H1 (cell line): ENCODE data around the gene NFIA. TPM values are rescaled to one million over a fixed set of nuclear protein-coding genes. Genes with fewer than 3 reads are reported as not detected.

Experiments
- CTCF ChIA-PET: fragments of 300-600 bp; sonication (Branson Sonifier 250); formaldehyde crosslinking; loops from one replicate; lab custom pipeline; 2021; ENCODE audit not compliant: partially characterized antibody; lab: Charles Lee
- POLR2A ChIA-PET: fragments of 300-600 bp; sonication (Branson Sonifier 250); formaldehyde crosslinking; loops from one replicate; lab custom pipeline; 2021; ENCODE audit warnings: inconsistent platforms; ENCODE audit not compliant: partially characterized antibody; lab: Charles Lee
- DNase-seq, 2 experiments: peaks; one replicate each; pipeline versions ENCODE4 v3.0.0 to v3.0.0-alpha.2; 2010 to 2022; ENCODE audit warnings: low spot score in 2 of 2, low read depth in 1 of 2, mixed read lengths in 1 of 2
- FAIRE-seq: peaks from 2 replicates; lab custom pipeline; 2011; peaks lifted over from hg19 to GRCh38; lab: Jason Lieb, UNC
- H2AFZ ChIP-seq: 2 replicates; pipeline ENCODE4 v1.8.1; 2012; ENCODE audit warnings: low read length, inconsistent platforms
- H2AK5ac ChIP-seq: 2 replicates; pipeline ENCODE4 v1.6.1; 2013; ENCODE audit warnings: low read depth, low read length
- H2BK120ac ChIP-seq: replicated peaks from 2 replicates; pipeline ENCODE3; 2013; ENCODE audit warnings: low read depth, low read length, inconsistent platforms
- H2BK12ac ChIP-seq: 2 replicates; pipeline ENCODE4 v1.6.1; 2013; ENCODE audit warnings: low read depth, low read length
- H2BK15ac ChIP-seq: 2 replicates; pipeline ENCODE4 v1.6.1; 2013; ENCODE audit warnings: low read length
- H2BK20ac ChIP-seq: 2 replicates; pipeline ENCODE4 v1.6.1; 2013; ENCODE audit warnings: low read length
- H2BK5ac ChIP-seq: 2 replicates; pipeline ENCODE4 v1.6.1; 2013; ENCODE audit warnings: low read depth, low read length
- H3K14ac ChIP-seq: 2 replicates; pipeline ENCODE4 v1.6.1; 2013; ENCODE audit warnings: inconsistent platforms; ENCODE audit not compliant: insufficient read length
- H3K18ac ChIP-seq: 2 replicates; pipeline ENCODE4 v1.6.1; 2013; ENCODE audit warnings: low read length; ENCODE audit errors: extremely low read depth
- H3K23ac ChIP-seq: 2 replicates; pipeline ENCODE4 v1.6.1; 2013; ENCODE audit warnings: inconsistent platforms; ENCODE audit not compliant: insufficient read length
- H3K23me2 ChIP-seq: 2 replicates; pipeline ENCODE4 v1.6.1; 2013; ENCODE audit warnings: low read depth, low read length
- H3K27ac ChIP-seq: 2 replicates; pipeline ENCODE4 v1.6.1; 2011; ENCODE audit warnings: low read depth, low read length, inconsistent platforms
- H3K27me3 ChIP-seq, 4 experiments: replicated peaks in 1 of 4; 1 replicate in 1 of 4; 2 replicates in 3 of 4; pipeline versions ENCODE4 v1.6.1 to v1.8.1; 2011 to 2013; ENCODE audit warnings: low read length in 3 of 4, mild to moderate bottlenecking in 3 of 4, inconsistent platforms in 2 of 4, mixed read lengths in 2 of 4, moderate library complexity in 1 of 4; ENCODE audit not compliant: control insufficient read depth in 3 of 4, insufficient read depth in 3 of 4; ENCODE audit errors: extremely low read depth in 1 of 4
- H3K36me3 ChIP-seq, 4 experiments: 2 replicates each; pipeline versions ENCODE4 v1.6.1 to v1.8.1; 2011 to 2013; ENCODE audit warnings: mild to moderate bottlenecking in 4 of 4, low read length in 3 of 4, moderate library complexity in 2 of 4, control low read depth in 1 of 4, inconsistent platforms in 1 of 4; ENCODE audit not compliant: insufficient read depth in 4 of 4, control insufficient read depth in 2 of 4
- H3K4ac ChIP-seq: replicated peaks from 2 replicates; pipeline ENCODE3; 2013; ENCODE audit warnings: low read length, low read depth, mixed read lengths, inconsistent platforms; ENCODE audit not compliant: insufficient read length
- H3K4me1 ChIP-seq, 4 experiments: replicated peaks in 1 of 4; 1 replicate in 1 of 4; 2 replicates in 3 of 4; pipeline versions ENCODE4 v1.6.1 to v1.8.1; 2011 to 2013; ENCODE audit warnings: low read length in 3 of 4, inconsistent platforms in 2 of 4, mixed read lengths in 1 of 4; ENCODE audit not compliant: insufficient read depth in 4 of 4, control insufficient read depth in 3 of 4
- H3K4me2 ChIP-seq, 2 experiments: 2 replicates each; pipeline versions ENCODE4 v1.6.1 to v1.8.1; 2011 to 2013; ENCODE audit warnings: low read depth in 2 of 2, low read length in 2 of 2, control low read depth in 1 of 2, inconsistent platforms in 1 of 2, mild to moderate bottlenecking in 1 of 2; ENCODE audit not compliant: insufficient read depth in 1 of 2
- H3K4me3 ChIP-seq, 4 experiments: fragments of 200-600, 300-600 bp in 1 of 4; sonication (generic), shearing (Covaris generic), sonication (Bioruptor Twin) in 1 of 4; 2 replicates each; pipeline versions ENCODE4 v1.5.1 to v1.8.1; 2011 to 2016; ENCODE audit warnings: low read length in 4 of 4, low read depth in 3 of 4, control low read depth in 2 of 4, inconsistent platforms in 2 of 4, mild to moderate bottlenecking in 2 of 4, mixed read lengths in 1 of 4, moderate library complexity in 1 of 4; ENCODE audit not compliant: insufficient read depth in 2 of 4; ENCODE audit errors: extremely low read depth in 1 of 4
- H3K56ac ChIP-seq: replicated peaks from 2 replicates; pipeline ENCODE3; 2013; ENCODE audit warnings: low read depth, mild to moderate bottlenecking, mixed read lengths, low read length, inconsistent platforms; ENCODE audit not compliant: insufficient read length
- H3K79me1 ChIP-seq: 2 replicates; pipeline ENCODE4 v1.6.1; 2013; ENCODE audit warnings: low read depth, low read length, control low read depth
- H3K79me2 ChIP-seq, 2 experiments: 2 replicates each; pipeline versions ENCODE4 v1.6.1 to v1.8.1; 2012 to 2013; ENCODE audit warnings: low read length in 2 of 2, mild to moderate bottlenecking in 2 of 2, inconsistent platforms in 1 of 2; ENCODE audit not compliant: insufficient read depth in 2 of 2, control insufficient read depth in 1 of 2
- H3K9ac ChIP-seq, 4 experiments: replicated peaks in 1 of 4; 1 replicate in 1 of 4; 2 replicates in 3 of 4; pipeline versions ENCODE4 v1.6.1 to v1.8.1; 2011 to 2013; ENCODE audit warnings: low read depth in 3 of 4, low read length in 3 of 4, control low read depth in 2 of 4, mild to moderate bottlenecking in 2 of 4, moderate library complexity in 2 of 4, inconsistent platforms in 1 of 4; ENCODE audit errors: extremely low read depth in 1 of 4
- H3K9me3 ChIP-seq, 2 experiments: 2 replicates each; pipeline versions ENCODE4 v1.6.1 to v1.8.1; 2012 to 2013; ENCODE audit warnings: mild to moderate bottlenecking in 2 of 2, moderate library complexity in 2 of 2, control low read depth in 1 of 2, inconsistent platforms in 1 of 2, low read depth in 1 of 2, low read length in 1 of 2, mixed read lengths in 1 of 2; ENCODE audit not compliant: insufficient read depth in 2 of 2
- H4K20me1 ChIP-seq, 2 experiments: replicated peaks in 1 of 2; 2 replicates each; pipeline versions ENCODE3 to v1.8.1; 2011 to 2013; ENCODE audit warnings: inconsistent platforms in 2 of 2, low read length in 2 of 2, mild to moderate bottlenecking in 1 of 2; ENCODE audit not compliant: insufficient read depth in 2 of 2, control insufficient read depth in 1 of 2
- H4K5ac ChIP-seq: 2 replicates; pipeline ENCODE4 v1.6.1; 2013; ENCODE audit warnings: low read length, low read depth, mixed read lengths, inconsistent platforms; ENCODE audit not compliant: insufficient read length
- H4K8ac ChIP-seq: 2 replicates; pipeline ENCODE4 v1.8.0; 2013; ENCODE audit warnings: mild to moderate bottlenecking, moderate library complexity, low read length, inconsistent platforms; ENCODE audit not compliant: insufficient read depth; ENCODE audit errors: extremely low read depth
- H4K91ac ChIP-seq: replicated peaks from 2 replicates; pipeline ENCODE3; 2013; ENCODE audit warnings: low read length, mixed read lengths, inconsistent platforms; ENCODE audit not compliant: insufficient read length
- GTF2F1 ChIP-seq: IDR thresholded peaks from 2 replicates; pipeline ENCODE4 v1.6.1; 2012; ENCODE audit warnings: low read depth, low read length, improper control_type of control experiment, borderline replicate concordance
- HDAC2 ChIP-seq, 2 experiments: fragments of 300-600 bp in 1 of 2; sonication (generic) in 1 of 2; IDR thresholded peaks; 2 replicates each; pipeline ENCODE4 v1.6.1; 2011 to 2012; ENCODE audit warnings: low read depth in 2 of 2, low read length in 2 of 2, mild to moderate bottlenecking in 2 of 2, moderate library complexity in 2 of 2, borderline replicate concordance in 1 of 2, inconsistent platforms in 1 of 2
- HDAC6 ChIP-seq: IDR thresholded peaks from one replicate; pipeline ENCODE4 v1.7.1; 2012; ENCODE audit warnings: low read depth, mild to moderate bottlenecking, inconsistent platforms, low read length, moderate library complexity
- JUN ChIP-seq: IDR thresholded peaks from 2 replicates; pipeline ENCODE4 v1.6.1; 2011; ENCODE audit warnings: low read depth, mild to moderate bottlenecking, improper control_type of control experiment, low read length
- POLR2A ChIP-seq, 2 experiments: IDR thresholded peaks; 1 replicate in 1 of 2; 2 replicates in 1 of 2; pipeline ENCODE4 v1.6.1; 2011; ENCODE audit warnings: low read depth in 2 of 2, low read length in 2 of 2, mild to moderate bottlenecking in 2 of 2; ENCODE audit errors: control extremely low read depth in 1 of 2
- POU5F1 ChIP-seq: IDR thresholded peaks from 2 replicates; pipeline ENCODE4 v1.6.1; 2011; ENCODE audit warnings: low read depth, mild to moderate bottlenecking, low read length, moderate library complexity
- SAP30 ChIP-seq: fragments of 300-600 bp; sonication (generic); IDR thresholded peaks from 2 replicates; pipeline ENCODE4 v1.7.1; 2012; ENCODE audit warnings: low read length, moderate library complexity, mild to moderate bottlenecking, inconsistent platforms; ENCODE audit not compliant: insufficient read depth, insufficient replicate concordance
- SP1 ChIP-seq: IDR thresholded peaks from 2 replicates; pipeline ENCODE4 v1.6.1; 2011; ENCODE audit warnings: low read depth, low read length
- SP2 ChIP-seq: IDR thresholded peaks from 2 replicates; pipeline ENCODE4 v1.6.1; 2012; ENCODE audit warnings: mild to moderate bottlenecking, low read length, inconsistent platforms
- SUZ12 ChIP-seq: fragments of 200-600 bp; sonication (generic); IDR thresholded peaks from 2 replicates; pipeline ENCODE4 v1.6.1; 2012; ENCODE audit warnings: mild to moderate bottlenecking, inconsistent platforms, low read length, moderate library complexity, mixed read lengths
- TBP ChIP-seq: IDR thresholded peaks from 2 replicates; pipeline ENCODE4 v1.6.1; 2011; ENCODE audit warnings: low read depth, low read length, improper control_type of control experiment
- WGBS, 2 experiments: shearing (Covaris generic) in 1 of 2; methylation state at CpG; one replicate each; pipeline versions ENCODE4 v1.1.6 to v1.1.7; 2013 to 2015; ENCODE audit warnings: low lambda C conversion rate in 2 of 2, mixed read lengths in 2 of 2, inconsistent platforms in 1 of 2, low coverage in 1 of 2, missing lambda C conversion rate in 1 of 2; ENCODE audit not compliant: insufficient replicate concordance in 2 of 2, insufficient coverage in 1 of 2, insufficient read length in 1 of 2; ENCODE audit errors: extremely low coverage in 1 of 2, missing lambda C conversion rate in 1 of 2; 5-methylcytosine and 5-hydroxymethylcytosine counted together
- polyA plus RNA-seq, 7 experiments: library from polyadenylated mRNA; depleted of rRNA in 3 of 7; stranded (reverse) in 5 of 7; unstranded in 2 of 7; fragments of >200 nt in 5 of 7; fragments of 200-250 nt in 2 of 7; gene quantifications; 1 replicate in 5 of 7; 2 replicates in 1 of 7; 4 replicates in 1 of 7; pipeline versions ENCODE4 v1.2.1 to v1.2.3, GENCODE V29; 2011 to 2013; ENCODE audit warnings: missing spikeins in 2 of 7, mixed read lengths in 2 of 7
- total RNA-seq: library from RNA; stranded (reverse); fragmentation: NEBNext Ultra II Directional; extraction: Animal tissue kit (Norgen Biotek cat#: 25700); gene quantifications from 2 replicates; pipeline ENCODE4 v1.2.1, GENCODE V29; 2021
- TF ChIP-seq, protein P1 (sequence below): IDR thresholded peaks from 2 replicates; pipeline ENCODE4 v1.6.1; 2011; ENCODE audit warnings: low read length, improper control_type of control experiment
- TF ChIP-seq, protein P2 (sequence below): IDR thresholded peaks from 2 replicates; pipeline ENCODE4 v1.6.1; 2012; ENCODE audit warnings: inconsistent platforms

Gene NFIA
- total and polyA plus RNA-seq, 2 of the 8 experiments (the other 6 are each of a cell fraction or from before 2014, with no cell fraction given): 1.8 to 2.3 TPM

DNA sequence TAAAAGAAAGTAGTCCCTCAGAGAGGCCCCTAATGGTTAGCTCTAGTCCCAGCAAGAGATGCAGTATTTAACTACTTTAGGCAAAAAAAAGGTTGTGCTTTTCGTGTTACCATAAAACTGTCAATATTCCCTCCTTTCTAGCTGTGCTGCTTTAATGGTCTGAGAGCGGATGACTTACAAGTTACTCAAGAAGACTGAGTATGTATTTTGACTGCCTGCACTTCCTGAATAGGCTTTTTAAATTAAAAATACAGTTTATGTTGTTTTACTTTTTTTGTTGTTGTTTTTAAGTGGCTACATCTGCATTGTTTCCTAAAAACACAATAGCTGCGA is 152.2 kb downstream of the NFIA start:
- Histone ChIP-seq H4K8ac (no peak overlapping the region), H2BK12ac (no peak overlapping the region), H4K20me1 (no peaks in the 10 kb centered on the region), H3K79me1 (no peaks in the 10 kb centered on the region), H3K14ac (no peak overlapping the region), H3K9me3 (no peaks in the 10 kb centered on the region), H3K4me1 (peaks cover 0 to 20% (median 7%) of the 10 kb centered on the region in 4 experiments; a peak in 3 of 7 replicates), H3K4me3 (no peak overlapping the region), H2BK5ac (no peak overlapping the region), H3K56ac (no peak overlapping the region), H4K5ac (no peak overlapping the region), H2AFZ (no peak overlapping the region), H2BK120ac (no peak overlapping the region), H3K23me2 (no peaks in the 10 kb centered on the region), H3K36me3 (no peaks in the 10 kb centered on the region), H3K27me3 (no peaks in the 10 kb centered on the region), H3K4ac (no peak overlapping the region), H3K79me2 (no peaks in the 10 kb centered on the region), H3K4me2 (no peak overlapping the region), H2BK15ac (no peak overlapping the region), H3K18ac (no peak overlapping the region), H4K91ac (no peak overlapping the region), H2AK5ac (no peak overlapping the region), H3K9ac (no peak overlapping the region), H2BK20ac (no peak overlapping the region), H3K23ac (no peak overlapping the region)
- POLR2A ChIA-PET: no interaction called here
- WGBS, 2 experiments: 87% methylated on average over 3 of the region's 3 CpGs; no CpG with 5 or more reads in 1 of the 2 experiments
- DNase-seq (no peak), FAIRE-seq (no peak)
- CTCF ChIA-PET: interaction anchor here (0.6 to 1.2 kb wide), 7 partner anchors 21 to 359 kb away, joined by 3 to 5 read pairs (median 3); no protein-coding TSS in a partner anchor
- TF ChIP-seq SP2 (no peak), GTF2F1 (no peak), POU5F1 (no peak), JUN (no peak), SUZ12 (no peak), HDAC2 (IDR thresholded peaks at IDR 0.05; ENCODE audit: borderline replicate concordance in 1 of 2, low read depth in 2 of 2, low read length in 2 of 2) (no peak), TBP (no peak), HDAC6 (no peak), SAP30 (no peak), SP1 (no peak), POLR2A (IDR thresholded peaks at IDR 0.05; ENCODE audit: control extremely low read depth in 1 of 2, low read depth in 2 of 2, low read length in 2 of 2) (no peak)
- TF ChIP-seq, protein P1, sequence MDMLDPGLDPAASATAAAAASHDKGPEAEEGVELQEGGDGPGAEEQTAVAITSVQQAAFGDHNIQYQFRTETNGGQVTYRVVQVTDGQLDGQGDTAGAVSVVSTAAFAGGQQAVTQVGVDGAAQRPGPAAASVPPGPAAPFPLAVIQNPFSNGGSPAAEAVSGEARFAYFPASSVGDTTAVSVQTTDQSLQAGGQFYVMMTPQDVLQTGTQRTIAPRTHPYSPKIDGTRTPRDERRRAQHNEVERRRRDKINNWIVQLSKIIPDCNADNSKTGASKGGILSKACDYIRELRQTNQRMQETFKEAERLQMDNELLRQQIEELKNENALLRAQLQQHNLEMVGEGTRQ: no peak
- TF ChIP-seq, protein P2, sequence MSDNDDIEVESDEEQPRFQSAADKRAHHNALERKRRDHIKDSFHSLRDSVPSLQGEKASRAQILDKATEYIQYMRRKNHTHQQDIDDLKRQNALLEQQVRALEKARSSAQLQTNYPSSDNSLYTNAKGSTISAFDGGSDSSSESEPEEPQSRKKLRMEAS: no peak
- TF ChIP-seq, all 59 proteins: peak for 0
- no peak overlapping the region for H3K27ac ChIP-seq
